GM23338 (cell line): ENCODE measurements around the gene GRIK5. TPM values are rescaled to one million over a fixed set of nuclear protein-coding genes. Genes with fewer than 3 reads are reported as not detected.

Experiments used
- ATAC-seq: fragments of 200-7000 bp; cut with Tn5 transposase; 3 replicates; pipeline ENCODE4 v1.9.1; 2020
- DNase-seq: peaks from one replicate; pipeline ENCODE4 v3.0.0-alpha.2; 2015; ENCODE audit warnings: low spot score
- H2AFZ ChIP-seq: fragments of 200-600 bp; sonication (generic); 2 replicates; pipeline ENCODE4 v1.8.0; 2016; ENCODE audit warnings: antibody characterized with exemption, mild to moderate bottlenecking, moderate library complexity
- H3F3A ChIP-seq: fragments of 200-600 bp; sonication (generic); replicated peaks from 2 replicates; pipeline ENCODE4 v1.8.0; 2017; ENCODE audit warnings: antibody characterized with exemption, mixed run types, low read depth
- H3K27ac ChIP-seq: fragments of 200-600 bp; sonication (generic); 2 replicates; pipeline ENCODE4 v1.6.1; 2016; ENCODE audit warnings: low read depth
- H3K27me3 ChIP-seq: fragments of 200-600 bp; sonication (generic); 2 replicates; pipeline ENCODE4 v1.8.0; 2016; ENCODE audit warnings: mild to moderate bottlenecking, mixed run types, moderate library complexity; ENCODE audit not compliant: insufficient read depth
- H3K36me3 ChIP-seq: fragments of 200-600 bp; sonication (generic); 2 replicates; pipeline ENCODE4 v1.8.0; 2016; ENCODE audit warnings: mild to moderate bottlenecking; ENCODE audit not compliant: insufficient read depth
- H3K4me1 ChIP-seq: fragments of 200-600 bp; sonication (generic); 2 replicates; pipeline ENCODE4 v1.8.0; 2016; ENCODE audit warnings: mild to moderate bottlenecking, moderate library complexity; ENCODE audit not compliant: insufficient read depth
- H3K4me2 ChIP-seq: fragments of 200-600 bp; sonication (generic); 2 replicates; pipeline ENCODE4 v1.7.1; 2017; ENCODE audit warnings: mixed run types
- H3K4me3 ChIP-seq: fragments of 200-600 bp; sonication (generic); 2 replicates; pipeline ENCODE4 v1.6.1; 2016; ENCODE audit warnings: mixed run types
- H3K79me2 ChIP-seq: fragments of 200-600 bp; sonication (generic); replicated peaks from 2 replicates; pipeline ENCODE4 v1.8.0; 2017; ENCODE audit warnings: mild to moderate bottlenecking; ENCODE audit not compliant: insufficient read depth
- H3K9me2 ChIP-seq: fragments of 200-600 bp; sonication (generic); 2 replicates; pipeline ENCODE4 v1.8.0; 2017; ENCODE audit not compliant: insufficient read depth
- H4K20me1 ChIP-seq: fragments of 200-600 bp; sonication (generic); replicated peaks from 2 replicates; pipeline ENCODE4 v1.8.0; 2017; ENCODE audit warnings: mild to moderate bottlenecking; ENCODE audit not compliant: insufficient read depth
- H3K27ac Mint-ChIP-seq: 2 replicates; pipeline ENCODE4 v1.8.0; 2020; ENCODE audit warnings: inconsistent platforms, mild to moderate bottlenecking, moderate library complexity, mixed read lengths
- H3K27me3 Mint-ChIP-seq: 3 replicates; pipeline ENCODE4 v1.8.0; 2022; ENCODE audit warnings: low read depth, mild to moderate bottlenecking, moderate library complexity, mixed read lengths, inconsistent platforms; ENCODE audit not compliant: insufficient read depth, poor library complexity
- H3K36me3 Mint-ChIP-seq: 3 replicates; pipeline ENCODE4 v1.8.0; 2021; ENCODE audit warnings: low read depth, mild to moderate bottlenecking, inconsistent platforms, moderate library complexity, mixed read lengths
- H3K4me1 Mint-ChIP-seq: 3 replicates; pipeline ENCODE4 v1.8.0; 2020; ENCODE audit warnings: mild to moderate bottlenecking, inconsistent platforms, mixed read lengths
- H3K4me3 Mint-ChIP-seq: 3 replicates; pipeline ENCODE4 v1.8.0; 2021; ENCODE audit warnings: moderate library complexity, mild to moderate bottlenecking, inconsistent platforms, mixed read lengths
- H3K9me3 Mint-ChIP-seq: 3 replicates; pipeline ENCODE4 v1.8.0; 2020; ENCODE audit warnings: moderate library complexity, mild to moderate bottlenecking, inconsistent platforms, mixed read lengths
- EZH2 ChIP-seq: fragments of 200-600 bp; sonication (generic); IDR thresholded peaks from one replicate; pipeline ENCODE4 v1.8.0; 2017; ENCODE audit warnings: antibody characterized with exemption, mild to moderate bottlenecking, low read depth; ENCODE audit not compliant: unreplicated experiment
- EZH2phosphoT487 ChIP-seq: fragments of 200-600 bp; sonication (generic); IDR thresholded peaks from one replicate; pipeline ENCODE4 v1.8.1; 2018; ENCODE audit warnings: antibody characterized with exemption; ENCODE audit not compliant: unreplicated experiment
- NANOG ChIP-seq: IDR thresholded peaks from 2 replicates; pipeline ENCODE4 v1.6.1; 2016; ENCODE audit warnings: antibody characterized with exemption, borderline replicate concordance
- REST ChIP-seq: IDR thresholded peaks from one replicate; pipeline ENCODE4 v1.6.1; 2018; ENCODE audit warnings: antibody characterized with exemption; ENCODE audit not compliant: unreplicated experiment
- ZNF331 ChIP-seq: fragments of 250-450 bp; sonication (Bioruptor Pico); IDR thresholded peaks from 2 replicates; pipeline ENCODE4 v1.5.0; 2020; ENCODE audit warnings: low read depth, mild to moderate bottlenecking, moderate library complexity
- ZNF462 ChIP-seq: fragments of 250-450 bp; sonication (Bioruptor Pico); IDR thresholded peaks from 2 replicates; pipeline ENCODE4 v1.5.0; 2020; ENCODE audit warnings: mild to moderate bottlenecking, moderate library complexity
- polyA plus RNA-seq: library from polyadenylated mRNA; unstranded; fragments of >200 nt; fragmentation: Nextera tagmentation; extraction: Ambion mirVana; gene quantifications from 2 replicates; pipeline ENCODE4 v1.2.1, GENCODE V29; 2016
- total RNA-seq: library from RNA; depleted of rRNA; stranded (reverse); fragments of >200 nt; shearing (Covaris generic); gene quantifications from 2 replicates; pipeline ENCODE4 v1.2.3, GENCODE V29; 2014

GRIK5 gene
- total and polyA plus RNA-seq, 2 experiments from 2014 or later = 5.1 to 42.5 TPM

- H3K36me3 Mint-ChIP-seq = no peaks in the 10 kb centered on the region
- H3K27ac Mint-ChIP-seq = no peak overlapping the region
- Histone ChIP-seq H3K27ac (no peak overlapping the region), H2AFZ (peak overlapping the region; percentile 63; the same call in 1 of the 2 replicates), H3K4me3 (peak overlapping the region; percentile 62; the same call in 1 of the 2 replicates), H3K36me3 (no peaks in the 10 kb centered on the region), H3K9me2 (no peaks in the 10 kb centered on the region), H3K79me2 (no peaks in the 10 kb centered on the region), H3K4me1 (peaks cover 8% of the 10 kb centered on the region; the same call in 1 of the 2 replicates), H3F3A (0 out of 2 replicates have a peak, but pooled peaks cover 9% of the 10 kb centered on the region), H4K20me1 (no peaks in the 10 kb centered on the region), H3K4me2 (peak overlapping the region; percentile 82), H3K27me3 (no peaks in the 10 kb centered on the region)
- ATAC-seq (peak; percentile 18), DNase-seq (no peak)
- H3K9me3 Mint-ChIP-seq = no peaks in the 10 kb centered on the region
- no peak for TF ChIP-seq ZNF331 (CRISPR knock-in tag)
- no peak for TF ChIP-seq EZH2
- TF ChIP-seq REST = no peak
- H3K4me3 Mint-ChIP-seq = peak overlapping the region; percentile 65
- H3K4me1 Mint-ChIP-seq = peaks cover 29% of the 10 kb centered on the region
- peaks cover 11% of the 10 kb centered on the region for H3K27me3 Mint-ChIP-seq
Observed at GRCh38 chr19:42095142-42095813, 25.3 kb upstream of the GRIK5 start.

GRCh38 chr19:42093926-42094325 lies 23.9 kb upstream of the GRIK5 start:
- no peak overlapping the region for H3K27ac Mint-ChIP-seq
- H3K27me3 Mint-ChIP-seq = peaks cover 17% of the 10 kb centered on the region
- H3K27ac ChIP-seq = no peak overlapping the region
- H3K4me1 Mint-ChIP-seq = peaks cover 33% of the 10 kb centered on the region
- H3K4me2 ChIP-seq = no peak overlapping the region
- H3K9me3 Mint-ChIP-seq = no peaks in the 10 kb centered on the region
- no peaks in the 10 kb centered on the region for H3K79me2 ChIP-seq
- no peaks in the 10 kb centered on the region for H3K36me3 ChIP-seq
- no peaks in the 10 kb centered on the region for H3K27me3 ChIP-seq
- H3K4me1 ChIP-seq = peaks cover 5% of the 10 kb centered on the region; the same call in 1 of the 2 replicates
- H2AFZ ChIP-seq = no peak overlapping the region
- H3F3A ChIP-seq = 0 out of 2 replicates have a peak, but pooled peaks cover 9% of the 10 kb centered on the region
- DNase-seq = no peak
- no peaks in the 10 kb centered on the region for H3K9me2 ChIP-seq
- no peaks in the 10 kb centered on the region for H3K36me3 Mint-ChIP-seq
- H4K20me1 ChIP-seq = no peaks in the 10 kb centered on the region
- ATAC-seq = no peak
- no peak overlapping the region for H3K4me3 ChIP-seq
- no peak overlapping the region for H3K4me3 Mint-ChIP-seq
- TF ChIP-seq NANOG (no peak), ZNF462 (no peak), ZNF331 (CRISPR knock-in tag) (no peak), REST (no peak), EZH2phosphoT487 (no peak)
